WTC11 (cell line): Measurements from ENCODE around the gene CPNE7.

Source experiments
- USF2 ChIP-seq: sonication (generic); formaldehyde crosslinking; IDR thresholded peaks from 2 replicates; pipeline ENCODE4 v1.8.1; 2023; ENCODE audit warnings: mild to moderate bottlenecking, missing genetic modification reagents, moderate library complexity
- ZNF138 ChIP-seq: sonication (generic); formaldehyde crosslinking; conservative IDR thresholded peaks from 2 replicates; pipeline ENCODE4 v1.8.1; 2022; ENCODE audit warnings: mild to moderate bottlenecking, moderate library complexity, missing genetic modification reagents

GRCh38 chr16:89563639-89564392 lies 11.7 kb upstream of the CPNE7 start:
- TF ChIP-seq USF2 (CRISPR knock-in tag), result no peak
- no peak for TF ChIP-seq ZNF138
